GM12878 (cell line): ENCODE measurements around the gene UBE2D3. TPM values are rescaled to one million over a fixed set of nuclear protein-coding genes. Genes with fewer than 3 reads are reported as not detected.
A peak's percentile ranks its signal among the peaks of the same experiment; 100 is the strongest.

ENCODE experiments used
- ATAC-seq: fragments of 200-7000 bp; cut with Tn5 transposase; 3 replicates; pipeline ENCODE4 v1.9.1; 2020; ENCODE audit warnings: mild to moderate bottlenecking, moderate library complexity
- BruUV-seq: library from RNA; stranded (reverse); fragments of 400-500 nt; replicated peaks from 2 replicates; lab custom pipeline; 2021; lab: Mats Ljungman, UMichigan
- CTCF ChIA-PET: fragments of 300-600 bp; sonication (Branson Sonifier 250); formaldehyde crosslinking; extraction: SDS; loops from one replicate; lab custom pipeline; 2021; ENCODE audit warnings: inconsistent platforms; lab: Yijun Ruan, JAX
- POLR2A ChIA-PET: fragments of 350-600 bp; formaldehyde crosslinking; extraction: SDS; loops from one replicate; lab custom pipeline; 2021; ENCODE audit warnings: inconsistent platforms; lab: Charles Lee
- RAD21 ChIA-PET: fragments of 300-600 bp; sonication (Branson Sonifier 250); formaldehyde crosslinking; loops from one replicate; lab custom pipeline; 2023; ENCODE audit warnings: antibody characterized with exemption; ENCODE audit not compliant: unreplicated experiment; lab: Charles Lee
- SMC1A ChIA-PET: fragments of 300-600 bp; sonication (Branson Sonifier 250); formaldehyde crosslinking; loops from one replicate; lab custom pipeline; 2023; ENCODE audit not compliant: unreplicated experiment, uncharacterized antibody; lab: Charles Lee
- DNase-seq: peaks from one replicate; pipeline ENCODE4 v3.0.0-alpha.2; 2011; ENCODE audit warnings: low read depth, low spot score
- FAIRE-seq: peaks from 3 replicates; lab custom pipeline; 2011; peaks lifted over from hg19 to GRCh38; lab: Jason Lieb, UNC
- H2AFZ ChIP-seq: 2 replicates; pipeline ENCODE4 v1.6.0; 2011; ENCODE audit warnings: low read depth, low read length, control low read depth; ENCODE audit not compliant: control insufficient read depth
- H3K27ac ChIP-seq: 2 replicates; pipeline ENCODE4 v1.5.1; 2011; ENCODE audit warnings: control low read depth; ENCODE audit not compliant: control insufficient read depth, insufficient read depth
- H3K27me3 ChIP-seq, 2 experiments: replicated peaks in 1 of 2; 2 replicates each; pipeline versions ENCODE4 v1.6.0 to v1.6.1; 2011; ENCODE audit warnings: low read length in 1 of 2; ENCODE audit not compliant: control insufficient read depth in 2 of 2, insufficient read depth in 2 of 2
- H3K36me3 ChIP-seq, 2 experiments: 2 replicates each; pipeline ENCODE4 v1.5.1; 2011; ENCODE audit warnings: low read length in 1 of 2; ENCODE audit not compliant: control insufficient read depth in 2 of 2, insufficient read depth in 2 of 2
- H3K4me1 ChIP-seq: 2 replicates; pipeline ENCODE4 v1.6.1; 2011; ENCODE audit warnings: mild to moderate bottlenecking, low read length, moderate library complexity, mixed read lengths; ENCODE audit not compliant: control insufficient read depth, insufficient read depth
- H3K4me2 ChIP-seq: 2 replicates; pipeline ENCODE4 v1.6.0; 2011; ENCODE audit warnings: control low read depth; ENCODE audit not compliant: control insufficient read depth, insufficient read depth
- H3K4me3 ChIP-seq: fragments of 200-600 bp; sonication (generic); 2 replicates; pipeline ENCODE4 v1.5.1; 2016
- H3K79me2 ChIP-seq: 2 replicates; pipeline ENCODE4 v1.6.0; 2011; ENCODE audit warnings: low read length; ENCODE audit not compliant: control insufficient read depth, insufficient read depth
- H3K9ac ChIP-seq: 2 replicates; pipeline ENCODE4 v1.8.0; 2011; ENCODE audit warnings: low read length, control low read depth, mixed read lengths; ENCODE audit not compliant: control insufficient read depth, insufficient read depth
- H3K9me3 ChIP-seq: replicated peaks from 3 replicates; pipeline ENCODE4 v1.5.1; 2011; ENCODE audit warnings: mild to moderate bottlenecking, low read length; ENCODE audit not compliant: control insufficient read depth, insufficient read depth
- H4K20me1 ChIP-seq: 2 replicates; pipeline ENCODE4 v1.6.0; 2011; ENCODE audit not compliant: control insufficient read depth, insufficient read depth
- CHD1 ChIP-seq: IDR thresholded peaks from 2 replicates; pipeline ENCODE4 v1.6.1; 2012; ENCODE audit warnings: low read depth, low read length, improper control_type of control experiment
- GABPA ChIP-seq: IDR thresholded peaks from 2 replicates; pipeline ENCODE4 v1.6.1; 2014; ENCODE audit warnings: antibody characterized with exemption, low read depth, mild to moderate bottlenecking, inconsistent platforms
- IKZF1 ChIP-seq: fragments of 450-650 bp; conservative IDR thresholded peaks from 2 replicates; pipeline ENCODE4 v1.6.1; 2017; ENCODE audit warnings: antibody characterized with exemption, mild to moderate bottlenecking
- IKZF2 ChIP-seq, 2 experiments: fragments of 450-650 bp; IDR thresholded peaks; 2 replicates each; pipeline ENCODE4 v1.6.1; 2017; ENCODE audit warnings: mild to moderate bottlenecking in 2 of 2, moderate library complexity in 2 of 2
- MTA2 ChIP-seq: fragments of 450-650 bp; IDR thresholded peaks from 2 replicates; pipeline ENCODE4 v1.6.1; 2016; ENCODE audit warnings: low read depth, mild to moderate bottlenecking, moderate library complexity
- POLR2A ChIP-seq: IDR thresholded peaks from 2 replicates; pipeline ENCODE4 v1.6.1; 2011; ENCODE audit warnings: low read depth, mild to moderate bottlenecking, low read length
- SMAD1 ChIP-seq: fragments of 450-650 bp; IDR thresholded peaks from 2 replicates; pipeline ENCODE4 v1.6.1; 2018; ENCODE audit warnings: mild to moderate bottlenecking, low read depth; ENCODE audit not compliant: partially characterized antibody
- SMAD5 ChIP-seq: IDR thresholded peaks from 2 replicates; pipeline ENCODE4 v1.6.1; 2016; ENCODE audit warnings: antibody characterized with exemption, low read depth
- WGBS: methylation state at CpG from one replicate; pipeline ENCODE4 v1.1.6; 2016; ENCODE audit warnings: low lambda C conversion rate; ENCODE audit not compliant: insufficient replicate concordance, insufficient coverage; ENCODE audit errors: missing lambda C conversion rate; 5-methylcytosine and 5-hydroxymethylcytosine counted together
- in situ Hi-C: fragments of 300-500 bp; cut with MboI; formaldehyde crosslinking; loops from 9 replicates; pipeline ENCODE4 v1.14.3; 2018; ENCODE audit warnings: mixed read lengths
- intact Hi-C: fragments of 100-400 bp; cut with micrococcal nuclease; formaldehyde crosslinking; loops from one replicate; pipeline ENCODE4 v1.14.2; 2022; ENCODE audit not compliant: unreplicated experiment
- polyA plus RNA-seq, 11 experiments: library from polyadenylated mRNA; depleted of rRNA in 4 of 11; unstranded in 6 of 11; stranded (reverse) in 5 of 11; fragments of >200 nt; fragmentation: Nextera tagmentation in 4 of 11; fragmentation: Illumina TruSeq in 1 of 11; extraction: Ambion mirVana in 4 of 11; extraction: Trizol in 1 of 11; gene quantifications; 1 replicate in 1 of 11; 2 replicates in 10 of 11; pipeline versions ENCODE4 v1.2.1 to v1.2.3, GENCODE V29; 2011 to 2016; ENCODE audit warnings: inconsistent platforms in 2 of 11, missing spikeins in 2 of 11, low read depth in 1 of 11
- total RNA-seq, 4 experiments: library from RNA; depleted of rRNA in 3 of 4; stranded (reverse); fragments of >200 nt in 3 of 4; fragmentation: Illumina TruSeq in 1 of 4; extraction: Trizol in 1 of 4; gene quantifications; 2 replicates each; pipeline versions ENCODE4 v1.2.1 to v1.2.3, GENCODE V29; 2013 to 2021
- TF ChIP-seq, protein P1 (sequence below), 3 experiments: IDR thresholded peaks in 2 of 3; conservative IDR thresholded peaks in 1 of 3; 2 replicates each; pipeline ENCODE4 v1.5.1; 2011; ENCODE audit warnings: low read depth in 3 of 3, low read length in 3 of 3, mild to moderate bottlenecking in 3 of 3, control low read depth in 2 of 3, moderate library complexity in 2 of 3, inconsistent platforms in 1 of 3, mixed read lengths in 1 of 3; ENCODE audit not compliant: control insufficient read depth in 2 of 3, insufficient read depth in 1 of 3; ENCODE audit errors: extremely low read depth in 1 of 3
- TF ChIP-seq, protein P2 (sequence below): fragments of 450-650 bp; formaldehyde crosslinking; IDR thresholded peaks from 2 replicates; pipeline ENCODE4 v1.4.0; 2022; ENCODE audit warnings: mild to moderate bottlenecking, moderate library complexity

Gene UBE2D3
- total and polyA plus RNA-seq, 10 of the 15 experiments (the other 5 are each of a cell fraction or from before 2014, with no cell fraction given): 162 to 572 (median 395) TPM

DNA sequence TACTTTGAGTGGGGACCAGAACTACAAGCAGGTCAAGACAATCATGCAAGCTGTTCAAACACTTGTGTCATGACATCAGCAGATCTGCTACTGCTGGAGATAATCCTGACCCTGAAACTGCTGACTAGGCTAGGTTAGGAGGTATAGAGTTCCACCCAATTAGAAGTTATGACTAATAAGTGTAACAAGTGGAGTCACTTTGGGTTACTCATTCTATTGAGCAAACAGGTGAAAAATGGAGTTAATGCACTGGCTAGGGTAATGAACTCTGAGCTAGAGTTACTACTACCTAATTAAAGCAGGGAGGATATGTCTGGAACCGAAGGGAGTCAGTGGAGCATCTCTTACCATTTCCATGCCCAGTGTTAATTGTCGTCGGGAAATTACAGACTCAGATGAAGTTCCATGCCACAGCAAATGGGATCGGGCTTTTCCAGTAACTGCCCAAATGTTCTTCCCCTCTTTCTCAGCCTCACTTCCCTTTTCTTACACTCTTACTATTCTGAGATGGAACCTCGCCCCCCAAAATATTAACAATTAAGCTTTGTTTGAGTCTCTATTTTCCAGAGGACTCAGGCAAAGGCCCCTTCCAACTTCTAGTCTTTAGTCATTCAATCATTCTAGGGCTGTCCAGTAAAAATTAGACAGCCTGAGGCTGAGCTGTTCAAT, 46.7 kb downstream of the UBE2D3 start (continued):
- TF ChIP-seq, protein P1, sequence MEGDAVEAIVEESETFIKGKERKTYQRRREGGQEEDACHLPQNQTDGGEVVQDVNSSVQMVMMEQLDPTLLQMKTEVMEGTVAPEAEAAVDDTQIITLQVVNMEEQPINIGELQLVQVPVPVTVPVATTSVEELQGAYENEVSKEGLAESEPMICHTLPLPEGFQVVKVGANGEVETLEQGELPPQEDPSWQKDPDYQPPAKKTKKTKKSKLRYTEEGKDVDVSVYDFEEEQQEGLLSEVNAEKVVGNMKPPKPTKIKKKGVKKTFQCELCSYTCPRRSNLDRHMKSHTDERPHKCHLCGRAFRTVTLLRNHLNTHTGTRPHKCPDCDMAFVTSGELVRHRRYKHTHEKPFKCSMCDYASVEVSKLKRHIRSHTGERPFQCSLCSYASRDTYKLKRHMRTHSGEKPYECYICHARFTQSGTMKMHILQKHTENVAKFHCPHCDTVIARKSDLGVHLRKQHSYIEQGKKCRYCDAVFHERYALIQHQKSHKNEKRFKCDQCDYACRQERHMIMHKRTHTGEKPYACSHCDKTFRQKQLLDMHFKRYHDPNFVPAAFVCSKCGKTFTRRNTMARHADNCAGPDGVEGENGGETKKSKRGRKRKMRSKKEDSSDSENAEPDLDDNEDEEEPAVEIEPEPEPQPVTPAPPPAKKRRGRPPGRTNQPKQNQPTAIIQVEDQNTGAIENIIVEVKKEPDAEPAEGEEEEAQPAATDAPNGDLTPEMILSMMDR (IDR thresholded peaks at IDR 0.05 in 2 of 3, conservative IDR thresholded peaks at IDR 0.05 in 1 of 3; ENCODE audit: control insufficient read depth in 2 of 3, extremely low read depth in 1 of 3, insufficient read depth in 1 of 3, low read depth in 3 of 3, low read length in 3 of 3): no peak
- TF ChIP-seq IKZF2 (IDR thresholded peaks at IDR 0.05): peak in 1 of 2 experiments; percentile 21; a peak in 1 of 4 replicates

DNA sequence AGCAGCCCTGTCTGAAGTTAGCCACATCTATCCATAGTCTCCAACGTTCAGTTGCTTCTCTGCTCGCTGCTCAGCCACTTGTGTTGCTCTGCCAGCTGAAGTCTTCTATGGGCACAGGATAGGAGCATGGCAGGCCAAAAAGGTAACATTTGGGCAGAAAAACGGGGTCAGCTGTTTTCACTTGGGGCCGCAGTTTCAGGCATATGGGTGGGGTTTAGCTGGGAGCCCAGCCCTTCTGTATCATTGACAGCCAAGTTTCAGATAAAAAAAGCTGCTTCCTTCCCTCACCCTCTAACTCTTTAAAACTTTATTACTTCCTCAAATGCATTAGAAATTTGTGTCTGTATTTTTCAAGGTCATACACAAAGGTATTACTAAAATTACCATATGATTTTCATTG, 48.1 kb downstream of the UBE2D3 start:
- H4K20me1 ChIP-seq: no peaks in the 10 kb centered on the region
- H3K79me2 ChIP-seq: no peaks in the 10 kb centered on the region
- H3K9me3 ChIP-seq: no peaks in the 10 kb centered on the region
- H3K4me2 ChIP-seq: no peak overlapping the region
- H3K27ac ChIP-seq: no peak overlapping the region
- no TSS peak for BruUV-seq
- no peaks in the 10 kb centered on the region for H3K4me1 ChIP-seq
- H3K9ac ChIP-seq: no peak overlapping the region
- ATAC-seq: no peak
- in situ Hi-C loops: no loop called here
- no peaks in the 10 kb centered on the region for H3K27me3 ChIP-seq
- no peaks in the 10 kb centered on the region for H3K36me3 ChIP-seq
- no peak for TF ChIP-seq CHD1
- TF ChIP-seq MTA2: no peak
- TF ChIP-seq, protein P2, sequence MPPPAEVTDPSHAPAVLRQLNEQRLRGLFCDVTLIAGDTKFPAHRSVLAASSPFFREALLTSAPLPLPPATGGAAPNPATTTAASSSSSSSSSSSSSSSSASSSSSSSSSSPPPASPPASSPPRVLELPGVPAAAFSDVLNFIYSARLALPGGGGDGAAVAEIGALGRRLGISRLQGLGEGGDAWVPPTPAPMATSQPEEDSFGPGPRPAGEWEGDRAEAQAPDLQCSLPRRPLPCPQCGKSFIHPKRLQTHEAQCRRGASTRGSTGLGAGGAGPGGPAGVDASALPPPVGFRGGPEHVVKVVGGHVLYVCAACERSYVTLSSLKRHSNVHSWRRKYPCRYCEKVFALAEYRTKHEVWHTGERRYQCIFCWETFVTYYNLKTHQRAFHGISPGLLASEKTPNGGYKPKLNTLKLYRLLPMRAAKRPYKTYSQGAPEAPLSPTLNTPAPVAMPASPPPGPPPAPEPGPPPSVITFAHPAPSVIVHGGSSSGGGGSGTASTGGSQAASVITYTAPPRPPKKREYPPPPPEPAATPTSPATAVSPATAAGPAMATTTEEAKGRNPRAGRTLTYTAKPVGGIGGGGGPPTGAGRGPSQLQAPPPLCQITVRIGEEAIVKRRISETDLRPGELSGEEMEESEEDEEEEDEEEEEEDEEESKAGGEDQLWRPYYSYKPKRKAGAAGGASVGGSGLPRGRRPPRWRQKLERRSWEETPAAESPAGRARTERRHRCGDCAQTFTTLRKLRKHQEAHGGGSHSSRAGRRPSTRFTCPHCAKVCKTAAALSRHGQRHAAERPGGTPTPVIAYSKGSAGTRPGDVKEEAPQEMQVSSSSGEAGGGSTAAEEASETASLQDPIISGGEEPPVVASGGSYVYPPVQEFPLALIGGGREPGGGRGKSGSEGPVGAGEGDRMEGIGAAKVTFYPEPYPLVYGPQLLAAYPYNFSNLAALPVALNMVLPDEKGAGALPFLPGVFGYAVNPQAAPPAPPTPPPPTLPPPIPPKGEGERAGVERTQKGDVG (CRISPR knock-in tag): no peak
- TF ChIP-seq IKZF1: no peak
- TF ChIP-seq SMAD5: no peak
- TF ChIP-seq SMAD1: no peak
- no peak for TF ChIP-seq POLR2A
- TF ChIP-seq GABPA: no peak
- TF ChIP-seq, all 136 proteins: peak for 0
- RAD21 ChIA-PET: no interaction called here
- POLR2A ChIA-PET: interaction anchor here (0.9 kb wide), 1 partner anchor 14 kb away, joined by 3 read pairs; no protein-coding TSS in a partner anchor
- CTCF ChIA-PET: no interaction called here
- Histone ChIP-seq H3K4me3 (no peak overlapping the region), H2AFZ (no peak overlapping the region)
- intact Hi-C loops: no loop called here
- 47% methylated on average over 4 of the region's 4 CpGs for WGBS
- SMC1A ChIA-PET: interaction anchor here (0.8 to 1.9 kb wide), 2 partner anchors 8 to 20 kb away, joined by 3 to 4 read pairs; no protein-coding TSS in a partner anchor
- FAIRE-seq: no peak
- DNase-seq: no peak
